Activated CD4-positive, alpha-beta T cell treated with anti-CD3 and anti-CD28 coated beads, Interleukin-2, Interleukin-6, amounts not matched to agents 100 ng/mL and 50 ng/mL, durations not matched to agents 16 hours and 8 hours (primary cell): ENCODE measurements around the gene KDM5C.
"Not testable (repeated sequence)": the region's sequence is repeated elsewhere in the genome, so short reads cannot be mapped to it uniquely, and the experiment has no call there.

ENCODE experiments used
- DNase-seq: peaks from one replicate; pipeline ENCODE4 v3.0.0-alpha.2; 2020

KDM5C gene

DNA sequence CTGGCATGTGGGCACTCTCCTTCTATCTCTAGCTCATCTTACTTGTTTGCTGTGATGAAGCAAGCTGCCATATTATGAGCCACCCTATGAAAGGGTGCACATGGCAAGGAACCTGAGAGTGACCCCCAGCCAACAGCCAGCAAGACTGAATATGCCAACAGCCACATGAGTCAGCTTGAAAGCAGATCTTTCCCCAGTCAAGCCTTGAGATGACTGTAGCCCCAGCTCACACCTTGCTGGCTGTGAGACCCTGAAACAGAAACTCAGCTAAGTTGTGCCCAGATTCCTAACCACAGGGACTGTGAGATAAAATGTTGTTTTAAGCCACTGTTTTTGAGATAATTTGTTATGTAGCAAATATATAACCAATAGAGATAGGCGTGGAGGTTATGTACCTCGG is 36.2 kb downstream of the KDM5C start:
- peak; percentile 87 for DNase-seq

DNA sequence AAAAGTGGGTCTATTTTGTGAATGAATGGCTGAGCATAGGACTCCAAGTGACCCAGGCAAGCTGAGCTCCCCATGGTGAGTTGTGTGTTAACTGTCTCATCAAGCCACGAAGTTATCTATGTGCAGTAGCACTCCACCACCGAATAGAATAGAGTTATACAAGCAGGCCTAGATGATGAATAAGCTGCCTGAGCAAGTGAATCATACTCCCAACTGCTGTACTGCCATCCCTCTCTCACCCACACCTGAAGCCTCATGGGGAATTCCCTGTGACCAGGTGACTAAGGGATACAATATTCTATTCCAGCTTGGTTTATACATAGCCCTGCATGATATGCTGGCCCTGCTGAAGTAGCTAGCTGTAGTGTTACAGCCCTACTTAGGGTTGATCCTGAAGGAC is 38.7 kb downstream of the KDM5C start:
- DNase-seq = peak; percentile 10

DNA sequence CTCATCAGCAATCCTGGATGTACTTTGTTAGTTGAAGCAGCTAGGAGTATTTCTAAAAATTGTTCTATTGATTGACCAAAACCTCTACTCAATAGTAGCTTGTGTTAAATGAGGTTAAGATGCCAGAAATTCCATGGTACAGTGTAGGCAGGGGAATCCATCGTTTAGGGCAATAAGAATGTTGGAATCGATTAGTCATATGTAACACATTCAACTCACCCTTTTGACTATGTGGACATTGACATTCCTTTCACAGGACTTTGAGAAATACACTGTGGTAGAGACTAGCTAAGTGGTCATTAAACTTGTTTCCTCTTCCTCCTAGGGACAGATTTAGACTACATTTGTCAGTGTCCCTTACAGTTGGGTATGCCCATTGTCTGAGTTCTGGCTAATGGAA is 40.2 kb downstream of the KDM5C start:
- DNase-seq = no peak

GRCh38 chrX:53171356-53171755 is 53.7 kb downstream of the KDM5C start:
- DNase-seq = no peak

DNA sequence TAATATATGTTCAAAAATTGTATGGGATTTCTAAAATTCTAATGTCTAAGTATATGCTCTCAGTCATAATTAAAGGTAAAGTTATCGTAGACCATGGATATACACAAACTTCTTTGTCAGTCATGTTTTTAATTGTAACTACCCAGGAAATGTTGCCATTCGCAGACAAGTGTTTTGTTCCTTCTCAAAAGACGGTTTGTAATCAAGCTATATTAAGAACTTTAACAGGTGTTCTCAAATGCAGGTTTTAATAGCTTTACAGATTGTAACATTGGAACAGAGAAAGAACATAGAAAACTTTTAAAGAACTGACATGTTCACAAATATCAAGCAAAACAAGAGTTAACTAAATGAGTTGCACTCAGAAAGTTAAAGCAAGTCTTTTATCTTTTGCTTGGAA is 58.9 kb downstream of the KDM5C start:
- no peak for DNase-seq

DNA sequence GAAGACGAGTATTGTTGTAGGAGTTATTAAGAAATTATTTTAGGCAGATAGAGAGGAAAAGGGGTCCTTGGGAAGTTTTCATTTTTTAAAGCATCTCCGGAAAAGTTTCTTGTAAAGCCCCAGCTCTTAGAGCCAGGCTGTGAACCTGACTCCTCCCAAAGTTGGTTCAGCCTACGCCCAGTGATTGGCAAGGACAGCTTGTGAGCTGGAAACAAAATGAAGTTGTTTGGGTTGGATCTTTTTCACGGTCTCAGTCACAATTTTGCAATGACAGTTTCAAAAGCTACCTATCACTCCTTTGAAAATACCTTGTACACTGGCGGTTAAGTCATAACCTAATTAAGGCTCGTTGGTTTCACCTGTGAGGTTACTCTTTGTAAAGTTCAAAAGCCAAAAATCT is 60.4 kb downstream of the KDM5C start:
- DNase-seq = not testable (repeated sequence)

- no peak for DNase-seq
These were observed 61.6 kb downstream of the KDM5C start for GRCh38 chrX:53163436-53163835.

- DNase-seq = no peak
These were observed 64.6 kb downstream of the KDM5C start for GRCh38 chrX:53160297-53160983.

DNA sequence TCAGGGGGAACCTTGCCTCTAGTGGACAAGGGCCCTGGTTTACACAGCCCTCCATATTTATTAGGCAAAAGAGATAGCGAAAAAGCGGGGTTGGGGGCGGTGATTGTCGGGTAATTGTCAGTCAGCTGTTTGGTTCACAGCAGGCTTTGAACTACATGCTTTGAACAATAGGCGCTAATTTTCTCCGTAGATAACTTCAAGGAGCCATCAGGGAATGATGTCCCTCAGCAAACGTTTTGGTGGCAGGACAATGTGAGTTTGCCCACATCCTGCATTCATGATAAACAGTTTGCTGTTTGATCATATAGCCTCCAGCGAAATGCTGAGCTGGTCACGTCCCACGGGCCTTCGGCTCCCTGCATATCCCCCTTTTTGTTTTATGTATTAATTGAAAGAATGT is 65.8 kb downstream of the KDM5C start:
- no peak for DNase-seq

DNA sequence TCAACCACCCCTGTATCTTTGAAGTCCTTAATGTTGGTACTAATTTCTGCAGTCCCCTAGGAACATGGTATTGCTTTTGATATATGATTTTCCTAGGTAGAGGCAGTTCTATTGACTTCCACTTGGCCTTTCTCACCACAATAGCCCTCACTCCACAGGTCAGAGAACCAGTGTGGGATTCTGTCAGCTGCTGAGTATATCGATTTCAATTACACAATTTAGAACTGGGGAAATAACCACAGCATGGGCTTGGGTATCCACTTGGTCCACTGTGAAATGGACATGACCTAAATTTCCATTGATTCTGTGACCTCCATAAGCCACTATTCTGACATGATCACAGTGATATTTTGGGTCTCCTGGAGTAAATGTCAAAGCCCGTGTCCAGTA is 68.8 kb downstream of the KDM5C start:
- no peak for DNase-seq

DNA sequence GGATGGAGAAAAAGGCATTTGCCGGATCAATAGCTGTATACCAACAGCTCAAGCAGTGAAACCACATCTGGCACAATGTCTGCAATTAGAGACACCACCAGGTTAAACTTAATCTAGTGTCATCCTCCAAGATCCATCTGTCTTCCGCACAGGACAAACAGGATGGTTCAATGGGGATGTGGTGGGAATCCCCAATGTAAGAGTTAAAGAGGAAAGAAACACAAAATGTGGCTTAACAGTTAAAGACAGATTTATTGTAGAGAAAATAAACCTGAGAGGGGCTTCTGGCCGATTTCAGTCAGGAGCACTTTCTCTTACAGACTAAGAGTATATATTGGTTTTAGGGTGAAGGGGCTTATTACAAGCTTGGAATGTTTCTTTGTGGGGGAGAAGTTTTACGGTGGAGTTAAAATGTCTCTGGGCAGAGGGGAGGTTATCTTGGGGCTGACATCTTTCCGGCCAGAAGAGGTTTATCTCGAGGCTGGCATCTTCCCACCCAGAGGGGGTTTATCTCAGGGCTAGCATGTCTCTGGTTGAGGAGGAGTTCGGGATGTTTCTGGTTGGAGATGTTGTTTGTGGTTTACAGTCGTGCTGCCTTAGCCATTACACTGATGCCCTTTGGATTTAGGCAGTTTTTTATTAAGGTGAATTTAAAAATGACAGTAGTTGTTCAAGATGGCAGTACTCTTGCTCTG is 69.3 kb downstream of the KDM5C start:
- no peak for DNase-seq

DNA sequence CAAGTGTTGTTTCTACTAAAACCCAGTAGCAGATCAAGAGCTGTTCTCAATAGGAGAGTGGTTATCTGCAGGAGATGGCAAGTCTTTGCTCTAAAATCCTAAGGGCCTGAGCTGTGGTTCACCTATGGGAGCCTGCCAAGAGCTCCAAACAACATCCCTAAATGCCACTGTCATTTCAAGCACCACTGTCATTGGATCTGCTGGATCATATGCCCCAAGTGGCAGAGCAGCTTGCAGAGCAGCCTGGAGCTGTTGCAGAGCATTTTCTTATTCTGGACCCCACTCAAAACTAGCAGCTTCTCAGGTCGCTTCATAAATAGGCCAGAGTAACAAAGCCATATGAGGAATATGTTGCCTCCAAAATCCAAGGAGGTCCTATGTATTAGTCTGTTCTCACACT is 71.4 kb downstream of the KDM5C start:
- no peak for DNase-seq
